Brain microvascular endothelial cell (primary cell): Measurements from ENCODE around the gene RAB29.

Experiments
- DNase-seq: peaks from one replicate; pipeline ENCODE4 v3.0.0-alpha.2; 2020
- H3K27ac ChIP-seq: fragments of 250-450 bp; sonication (Bioruptor Pico); 2 replicates; pipeline ENCODE4 v1.5.1; 2020; ENCODE audit warnings: mild to moderate bottlenecking, moderate library complexity
- H3K27me3 ChIP-seq: fragments of 250-450 bp; sonication (Bioruptor Pico); replicated peaks from 2 replicates; pipeline ENCODE4 v1.5.1; 2020; ENCODE audit warnings: mild to moderate bottlenecking
- H3K36me3 ChIP-seq: fragments of 250-450 bp; sonication (Bioruptor Pico); replicated peaks from 2 replicates; pipeline ENCODE4 v1.5.1; 2020; ENCODE audit warnings: mild to moderate bottlenecking
- H3K4me3 ChIP-seq: 2 replicates; pipeline ENCODE4 v1.5.1; 2011; ENCODE audit warnings: low read depth, mild to moderate bottlenecking, control low read depth, low read length, moderate library complexity
- CTCF ChIP-seq: IDR thresholded peaks from 2 replicates; pipeline ENCODE4 v1.5.1; 2011; ENCODE audit warnings: low read depth, mild to moderate bottlenecking, moderate library complexity, low read length, control low read depth, inconsistent platforms; ENCODE audit errors: missing control alignments
- in situ Hi-C: cut with HindIII; loops from 2 replicates; pipeline ENCODE4 v1.10.0; 2017; ENCODE audit warnings: low sequenced_read_pairs, low pct_ligation_motif_present

Gene RAB29

DNA sequence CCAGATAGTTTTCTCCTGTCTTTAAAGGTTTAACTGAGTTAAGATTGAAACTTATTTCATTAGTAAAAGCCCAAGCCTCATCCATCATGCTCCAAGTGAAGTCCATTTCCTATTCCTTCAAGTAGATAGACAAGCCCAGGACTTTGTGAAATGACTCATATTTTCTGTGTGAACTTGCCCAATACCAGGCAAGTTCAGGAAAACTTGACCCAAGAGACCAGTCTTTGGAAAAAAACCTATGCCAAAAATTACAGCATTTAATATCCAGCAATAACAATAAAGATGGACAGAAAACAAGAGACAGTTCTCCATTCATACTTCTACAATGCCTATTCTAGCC, 405 bp upstream of the RAB29 start:
- in situ Hi-C loops, result loop anchor here (25.0 kb wide), 1 partner anchor 337 kb away; the partner anchor contains the start of gene AVPR1B
- peak overlapping the region; percentile 89 for H3K4me3 ChIP-seq
- H3K27me3 ChIP-seq, result no peaks in the 10 kb centered on the region
- no peaks in the 10 kb centered on the region for H3K36me3 ChIP-seq
- no peak for TF ChIP-seq CTCF
- peak; percentile 20 for DNase-seq
- peak overlapping the region; percentile 31 for H3K27ac ChIP-seq

DNA sequence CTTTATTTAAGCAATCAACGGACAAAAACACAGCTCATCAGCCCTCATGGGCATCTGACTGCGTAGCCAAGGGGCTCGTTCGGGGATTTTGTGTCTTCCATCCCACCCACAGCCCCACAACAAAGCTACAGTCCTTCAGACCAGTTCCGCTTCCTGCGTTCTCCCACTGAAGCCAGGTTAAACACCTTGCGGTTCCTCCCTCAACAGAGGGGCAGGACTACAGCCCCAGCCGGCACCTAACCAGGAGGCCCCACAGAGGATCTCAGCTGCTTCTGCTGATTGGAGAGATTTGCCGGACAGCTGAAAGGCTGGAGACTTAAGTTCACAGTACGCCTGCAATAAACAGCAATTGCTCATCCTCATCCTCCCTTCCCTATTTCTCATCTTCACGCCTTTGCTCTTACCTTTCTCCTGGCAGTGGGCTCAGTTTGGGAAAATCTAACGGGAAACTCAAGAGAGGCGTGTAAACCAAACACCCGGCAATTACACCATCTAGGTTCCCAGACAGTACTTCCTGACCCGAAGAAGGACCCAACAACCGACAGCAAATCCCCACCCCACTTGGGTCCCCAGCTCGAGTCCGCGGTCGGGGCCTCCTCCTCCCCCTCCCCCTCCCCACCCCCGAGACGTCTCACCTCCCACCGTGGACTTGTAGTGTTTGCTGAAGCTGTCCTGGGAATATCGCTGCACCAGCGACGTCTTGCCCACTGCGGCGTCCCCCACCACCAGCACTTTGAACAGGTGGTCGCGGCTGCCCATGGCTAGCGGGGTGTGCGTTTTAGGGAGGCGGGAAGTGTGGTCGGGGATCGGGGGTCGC, 876 bp downstream of the RAB29 start:
- Histone ChIP-seq H3K4me3 (peak overlapping the region; percentile 89), H3K27ac (no peak overlapping the region), H3K36me3 (no peaks in the 10 kb centered on the region), H3K27me3 (no peaks in the 10 kb centered on the region)
- DNase-seq, result no peak
- no peak for TF ChIP-seq CTCF
- in situ Hi-C loops, result loop anchor here (25.0 kb wide), 1 partner anchor 338 kb away; the partner anchor contains the start of gene AVPR1B

DNA sequence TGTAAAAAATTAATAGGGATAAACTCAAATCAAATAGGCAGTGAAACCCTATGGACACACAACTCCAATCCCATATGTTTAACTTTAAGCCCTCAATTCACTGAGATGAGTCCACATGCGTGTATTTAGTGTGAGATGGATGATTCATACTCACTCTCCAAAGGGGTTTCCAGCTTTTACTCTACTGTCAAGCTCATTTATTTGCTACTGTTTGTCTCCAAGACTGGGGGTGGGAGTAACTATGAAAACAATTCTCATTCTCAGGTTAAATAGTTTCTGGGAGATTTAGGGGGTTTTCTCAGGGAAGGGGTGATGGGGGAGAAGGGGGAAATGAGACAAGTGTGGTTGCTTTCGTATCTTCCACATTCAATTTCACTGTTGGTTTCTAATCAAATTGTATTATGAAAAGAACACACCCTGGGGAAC, 2.7 kb downstream of the RAB29 start:
- H3K27me3 ChIP-seq, result no peaks in the 10 kb centered on the region
- in situ Hi-C loops, result no loop called here
- no peak overlapping the region for H3K27ac ChIP-seq
- no peak for DNase-seq
- no peak overlapping the region for H3K4me3 ChIP-seq
- no peak for TF ChIP-seq CTCF
- no peaks in the 10 kb centered on the region for H3K36me3 ChIP-seq

GRCh38 chr1:205770618-205771017, 4.7 kb downstream of the RAB29 start:
- no peak for TF ChIP-seq CTCF
- no peaks in the 10 kb centered on the region for H3K27me3 ChIP-seq
- no peak for DNase-seq
- H3K36me3 ChIP-seq, result no peaks in the 10 kb centered on the region
- in situ Hi-C loops, result no loop called here
- H3K4me3 ChIP-seq, result no peak overlapping the region
- H3K27ac ChIP-seq, result no peak overlapping the region

GRCh38 chr1:205769641-205770365, 5.5 kb downstream of the RAB29 start:
- Histone ChIP-seq H3K27me3 (no peaks in the 10 kb centered on the region), H3K27ac (no peak overlapping the region), H3K36me3 (no peaks in the 10 kb centered on the region), H3K4me3 (no peak overlapping the region)
- no peak for TF ChIP-seq CTCF
- in situ Hi-C loops, result no loop called here
- DNase-seq, result no peak
